Thoracic aorta (tissue), 2 donors: ENCODE data around the gene PISD. TPM values are rescaled to one million over a fixed set of nuclear protein-coding genes. Genes with fewer than 3 reads are reported as not detected.

Source experiments
- ATAC-seq: fragments of 150-250 bp; one replicate; pipeline ENCODE4 v1.8.0; 2017; ENCODE audit warnings: low read depth; ENCODE audit not compliant: insufficient number of reproducible peaks, low FRiP score
- DNase-seq: peaks from one replicate; pipeline ENCODE4 v3.0.0-alpha.2; 2020; ENCODE audit warnings: low spot score
- H3K27ac ChIP-seq, 2 donors: fragments of 200-600 bp; sonication (generic); 1 replicate in 1 of 2; 2 replicates in 1 of 2; pipeline ENCODE4 v1.5.1; 2016; ENCODE audit warnings: mild to moderate bottlenecking in 2 of 2, moderate library complexity in 2 of 2
- H3K27me3 ChIP-seq: fragments of 200-600 bp; sonication (generic); replicated peaks from 2 replicates; pipeline ENCODE4 v1.6.0; 2016; ENCODE audit warnings: mild to moderate bottlenecking; ENCODE audit not compliant: insufficient read depth
- H3K36me3 ChIP-seq: fragments of 200-600 bp; sonication (generic); one replicate; pipeline ENCODE4 v1.5.1; 2016
- H3K4me1 ChIP-seq, 2 donors: fragments of 200-600 bp; sonication (generic); 1 replicate in 1 of 2; 2 replicates in 1 of 2; pipeline versions ENCODE4 v1.5.1 to v1.6.0; 2016; ENCODE audit warnings: low read depth in 2 of 2, mild to moderate bottlenecking in 1 of 2; ENCODE audit not compliant: control insufficient read depth in 1 of 2
- H3K4me3 ChIP-seq: fragments of 200-600 bp; sonication (generic); 2 replicates; pipeline ENCODE4 v1.5.1; 2016; ENCODE audit warnings: mild to moderate bottlenecking
- H3K9me3 ChIP-seq: fragments of 200-600 bp; sonication (generic); 2 replicates; pipeline ENCODE4 v1.5.1; 2016
- total RNA-seq, 2 donors: library from RNA; depleted of rRNA; stranded (reverse); fragments of >200 nt; gene quantifications; one replicate each; pipeline versions ENCODE4 v1.1.0 to v1.2.3, GENCODE V29; 2016
- TF ChIP-seq, protein P1 (sequence below): fragments of 200-600 bp; sonication (generic); IDR thresholded peaks from one replicate; pipeline ENCODE4 v1.5.1; 2019; ENCODE audit warnings: antibody characterized with exemption

Gene PISD
- total RNA-seq, 2 donors from 2014 or later = 41.4 to 54.9 TPM

DNA sequence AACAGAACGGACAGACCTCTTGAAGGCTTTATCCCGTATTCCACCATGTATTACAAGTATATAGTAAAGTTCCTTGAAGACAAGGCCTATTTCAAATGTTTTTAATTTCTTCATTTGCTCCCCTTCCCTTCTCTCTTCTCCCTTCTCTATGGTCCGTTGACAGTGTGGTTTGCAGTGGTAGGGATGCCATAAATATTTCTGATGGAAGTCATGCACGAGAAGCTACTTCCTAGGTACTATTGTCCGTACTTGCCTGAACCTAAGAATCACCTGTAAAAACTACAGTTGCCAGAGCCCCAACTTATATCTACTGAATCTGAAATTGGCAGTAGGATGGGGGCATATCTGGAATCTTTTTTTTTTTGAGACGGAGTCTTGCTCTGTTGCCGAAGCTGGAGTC lies 2.8 kb downstream of the PISD start:
- peaks cover 14 to 22% of the 10 kb centered on the region in 2 donors for H3K4me1 ChIP-seq
- DNase-seq (no peak), ATAC-seq (no peak)
- TF ChIP-seq, protein P1, sequence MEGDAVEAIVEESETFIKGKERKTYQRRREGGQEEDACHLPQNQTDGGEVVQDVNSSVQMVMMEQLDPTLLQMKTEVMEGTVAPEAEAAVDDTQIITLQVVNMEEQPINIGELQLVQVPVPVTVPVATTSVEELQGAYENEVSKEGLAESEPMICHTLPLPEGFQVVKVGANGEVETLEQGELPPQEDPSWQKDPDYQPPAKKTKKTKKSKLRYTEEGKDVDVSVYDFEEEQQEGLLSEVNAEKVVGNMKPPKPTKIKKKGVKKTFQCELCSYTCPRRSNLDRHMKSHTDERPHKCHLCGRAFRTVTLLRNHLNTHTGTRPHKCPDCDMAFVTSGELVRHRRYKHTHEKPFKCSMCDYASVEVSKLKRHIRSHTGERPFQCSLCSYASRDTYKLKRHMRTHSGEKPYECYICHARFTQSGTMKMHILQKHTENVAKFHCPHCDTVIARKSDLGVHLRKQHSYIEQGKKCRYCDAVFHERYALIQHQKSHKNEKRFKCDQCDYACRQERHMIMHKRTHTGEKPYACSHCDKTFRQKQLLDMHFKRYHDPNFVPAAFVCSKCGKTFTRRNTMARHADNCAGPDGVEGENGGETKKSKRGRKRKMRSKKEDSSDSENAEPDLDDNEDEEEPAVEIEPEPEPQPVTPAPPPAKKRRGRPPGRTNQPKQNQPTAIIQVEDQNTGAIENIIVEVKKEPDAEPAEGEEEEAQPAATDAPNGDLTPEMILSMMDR = no peak
- no peaks in the 10 kb centered on the region for H3K9me3 ChIP-seq
- no peaks in the 10 kb centered on the region for H3K27me3 ChIP-seq
- no peaks in the 10 kb centered on the region for H3K36me3 ChIP-seq
- no peak overlapping the region for H3K4me3 ChIP-seq
- no peak overlapping the region for H3K27ac ChIP-seq

DNA sequence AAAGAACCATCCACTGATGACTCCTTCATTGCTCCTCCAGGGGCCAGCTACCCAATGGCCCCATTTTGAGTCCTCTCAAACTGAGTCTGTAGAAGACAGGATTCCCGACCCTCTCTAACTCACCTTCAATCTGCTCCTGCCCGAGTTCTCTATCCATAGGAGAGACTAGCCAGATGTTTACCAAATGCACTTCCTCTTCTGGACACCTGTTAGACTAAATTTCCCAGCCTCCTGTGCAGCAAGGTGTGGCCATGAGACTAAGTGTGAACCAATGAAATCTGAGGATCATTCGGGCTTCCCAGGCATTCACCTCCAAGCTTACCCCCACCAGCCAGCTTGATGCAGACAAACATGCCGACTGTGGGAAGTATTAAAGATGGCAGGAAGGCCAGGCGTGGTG lies 7.6 kb downstream of the PISD start:
- no peaks in the 10 kb centered on the region for H3K36me3 ChIP-seq
- no peaks in the 10 kb centered on the region for H3K4me1 ChIP-seq
- TF ChIP-seq, protein P1 = no peak
- H3K27ac ChIP-seq = no peak overlapping the region
- no peak overlapping the region for H3K4me3 ChIP-seq
- H3K27me3 ChIP-seq = no peaks in the 10 kb centered on the region
- DNase-seq = no peak
- no peak for ATAC-seq
- H3K9me3 ChIP-seq = no peaks in the 10 kb centered on the region

DNA sequence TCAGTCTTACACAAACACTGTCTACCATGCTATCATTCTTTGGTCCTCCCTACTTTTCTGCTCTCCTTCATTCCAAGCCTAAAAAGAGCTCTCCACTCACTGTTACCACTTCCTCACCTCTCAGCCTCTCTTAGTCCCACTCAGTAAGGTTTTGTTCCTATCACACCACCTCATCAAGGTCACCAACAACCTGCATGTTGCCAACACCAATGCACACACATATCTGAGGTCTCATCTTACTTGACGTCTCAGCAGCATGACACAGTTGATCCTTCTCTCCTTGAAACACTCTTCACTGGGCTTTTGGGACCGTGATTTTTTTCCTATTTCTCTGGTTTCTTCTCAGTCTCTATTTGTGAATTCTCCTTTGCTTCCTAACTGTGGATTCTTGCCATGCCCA lies 8.1 kb downstream of the PISD start:
- no peaks in the 10 kb centered on the region for H3K9me3 ChIP-seq
- no peaks in the 10 kb centered on the region for H3K27me3 ChIP-seq
- DNase-seq = no peak
- ATAC-seq = no peak
- no peak overlapping the region for H3K4me3 ChIP-seq
- H3K4me1 ChIP-seq = no peaks in the 10 kb centered on the region
- no peak overlapping the region for H3K27ac ChIP-seq
- no peaks in the 10 kb centered on the region for H3K36me3 ChIP-seq
- TF ChIP-seq, protein P1 = no peak

DNA sequence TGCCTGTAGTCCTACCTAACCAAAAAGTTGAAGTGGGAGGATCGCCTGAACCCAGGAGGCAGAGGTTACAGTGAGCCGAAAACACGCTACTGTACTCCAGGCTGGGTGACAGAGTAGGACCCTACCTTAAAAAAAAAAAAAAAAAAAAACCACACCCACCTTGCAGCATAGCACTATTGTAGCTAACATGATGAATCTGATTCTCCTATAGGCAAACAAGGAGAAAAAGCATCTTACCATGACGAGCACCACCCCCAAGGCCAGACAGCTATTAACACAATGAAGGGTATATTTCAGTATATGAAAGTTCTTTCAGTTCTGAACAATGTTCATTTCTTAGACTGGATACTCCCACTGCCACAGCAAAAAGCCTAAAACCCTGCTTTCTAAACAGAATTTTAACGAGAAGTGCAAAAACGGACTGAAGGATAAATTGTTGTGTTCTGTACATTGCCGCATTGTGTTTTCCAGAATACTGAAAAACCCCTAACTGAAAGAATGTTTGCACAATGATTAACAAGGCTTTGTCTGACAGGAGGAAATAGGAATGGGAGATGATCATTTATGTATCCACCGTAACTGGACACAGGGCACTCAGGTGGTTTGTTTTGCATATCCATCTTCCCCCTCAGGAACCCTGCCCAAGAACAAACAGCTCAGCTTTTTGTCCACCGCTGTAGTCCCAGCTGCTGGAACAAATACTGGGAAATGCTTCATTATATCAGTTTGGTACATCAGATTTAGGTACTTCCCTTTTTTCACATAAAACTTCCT lies 8.9 kb downstream of the PISD start:
- Histone ChIP-seq H3K4me3 (no peak overlapping the region), H3K9me3 (no peaks in the 10 kb centered on the region), H3K27me3 (no peaks in the 10 kb centered on the region), H3K4me1 (no peaks in the 10 kb centered on the region), H3K36me3 (no peaks in the 10 kb centered on the region), H3K27ac (no peak overlapping the region)
- DNase-seq = no peak
- TF ChIP-seq, protein P1 = no peak
- no peak for ATAC-seq

DNA sequence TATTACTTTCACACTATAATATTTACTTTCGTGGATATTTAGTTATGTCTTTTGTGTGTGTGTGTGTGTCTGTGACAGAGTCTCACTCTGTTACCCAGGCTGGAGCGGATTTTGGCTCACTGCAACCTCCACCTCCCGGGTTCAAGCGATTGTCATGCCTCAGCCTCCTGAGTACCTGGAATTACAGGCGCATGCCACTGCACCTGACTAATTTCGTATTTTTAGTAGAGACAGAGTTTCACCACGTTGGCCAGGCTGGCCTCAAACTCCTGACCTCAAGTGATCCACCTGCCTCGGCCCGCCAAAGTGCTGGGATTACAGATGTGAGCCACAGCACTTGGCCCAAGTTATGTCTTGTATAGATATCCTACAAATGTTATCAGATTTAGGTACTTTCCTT lies 9.9 kb downstream of the PISD start:
- no peak for DNase-seq
- no peaks in the 10 kb centered on the region for H3K9me3 ChIP-seq
- H3K4me3 ChIP-seq = no peak overlapping the region
- TF ChIP-seq, protein P1 = no peak
- H3K36me3 ChIP-seq = peaks cover 8% of the 10 kb centered on the region
- no peak for ATAC-seq
- H3K4me1 ChIP-seq = no peaks in the 10 kb centered on the region
- no peak overlapping the region for H3K27ac ChIP-seq
- H3K27me3 ChIP-seq = no peaks in the 10 kb centered on the region
